NCI-H2196 (cell line): ENCODE data around the gene NUBP2.

Experiments
- DNase-seq: peaks from one replicate; lab custom pipeline; 2025; ENCODE audit not compliant: unreplicated experiment; lab: John Stamatoyannopoulos, UW

The NUBP2 gene

GRCh38 chr16:1781758-1782407, 877 bp upstream of the NUBP2 start:
- DNase-seq = no peak

DNA sequence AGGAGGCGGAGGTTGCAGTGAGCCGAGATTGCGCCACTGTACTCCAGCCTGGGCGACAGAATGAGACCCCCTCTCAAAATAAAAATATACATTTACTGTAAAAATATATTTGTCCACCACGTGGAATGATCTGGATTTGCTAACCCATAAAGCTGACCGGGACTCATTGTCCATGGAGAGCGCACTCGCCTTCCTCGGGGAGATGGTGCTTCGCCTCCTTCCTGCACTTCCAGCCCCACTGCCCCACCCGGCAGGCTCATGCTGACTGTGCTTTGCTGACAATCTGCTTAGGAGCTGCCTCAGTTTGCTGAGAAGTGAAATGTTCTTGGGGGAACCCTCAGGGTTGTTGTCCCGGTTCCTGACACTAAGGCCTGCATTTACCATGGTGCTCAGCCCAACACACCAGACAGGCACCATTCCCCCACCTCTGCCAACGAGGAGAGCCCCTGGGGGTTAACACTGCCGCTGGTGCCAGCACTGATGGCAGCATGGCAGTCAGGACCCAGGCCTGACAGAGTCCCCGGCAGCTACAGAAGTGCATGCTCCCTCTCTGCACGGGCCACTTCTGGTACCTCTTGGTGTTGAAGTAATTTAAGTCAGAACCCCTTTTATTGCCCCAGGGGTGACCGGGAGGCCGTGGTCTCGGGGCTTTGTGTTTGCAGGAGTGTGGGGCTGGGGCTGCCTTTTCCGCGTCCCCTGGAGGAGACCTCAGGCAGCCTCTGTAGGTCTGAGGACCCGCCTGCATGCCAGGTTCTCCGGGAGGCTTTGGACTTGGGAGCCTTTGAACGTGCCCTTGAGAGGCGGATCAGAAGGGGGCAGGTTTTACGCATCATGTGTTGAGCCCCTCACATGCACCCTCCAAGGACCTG, 2.5 kb downstream of the NUBP2 start:
- no peak for DNase-seq

- no peak for DNase-seq
Observed at GRCh38 chr16:1785846-1786170, 3.0 kb downstream of the NUBP2 start.

- DNase-seq = no peak
Observed at GRCh38 chr16:1786242-1787055, 3.7 kb downstream of the NUBP2 start.

GRCh38 chr16:1787056-1787321, 4.2 kb downstream of the NUBP2 start:
- DNase-seq = no peak

DNA sequence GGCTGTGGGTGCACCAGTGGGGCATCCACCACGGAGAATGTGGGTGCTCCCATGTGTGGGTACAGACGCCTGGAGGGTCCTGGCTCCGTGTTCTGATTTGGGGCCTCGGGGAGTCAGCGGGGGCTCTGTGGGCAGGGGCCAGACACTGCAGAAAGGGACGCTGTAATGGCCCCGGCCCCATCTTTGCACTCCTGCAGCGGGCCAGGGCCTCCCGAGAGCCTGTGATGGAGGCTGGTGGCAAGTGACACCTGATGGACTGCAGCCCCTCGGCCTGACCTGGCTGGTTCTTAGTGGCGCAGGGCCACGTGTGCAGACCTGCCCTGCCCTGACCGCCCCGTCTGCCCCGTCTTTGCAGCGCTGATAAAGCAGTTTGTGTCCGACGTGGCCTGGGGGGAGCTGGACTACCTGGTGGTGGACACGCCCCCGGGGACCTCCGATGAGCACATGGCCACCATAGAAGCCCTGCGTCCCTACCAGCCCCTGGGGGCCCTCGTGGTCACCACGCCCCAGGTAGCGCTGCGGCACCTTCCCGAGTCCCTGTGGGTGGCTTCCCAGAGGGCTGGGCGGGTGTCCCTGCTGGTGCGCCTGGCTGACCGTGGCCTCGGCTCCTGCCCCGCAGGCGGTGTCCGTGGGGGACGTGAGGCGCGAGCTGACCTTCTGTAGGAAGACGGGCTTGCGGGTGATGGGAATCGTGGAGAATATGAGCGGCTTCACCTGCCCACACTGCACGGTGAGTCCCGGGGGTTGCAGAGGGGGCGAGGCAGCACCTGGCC, 4.7 kb downstream of the NUBP2 start:
- DNase-seq = no peak

DNA sequence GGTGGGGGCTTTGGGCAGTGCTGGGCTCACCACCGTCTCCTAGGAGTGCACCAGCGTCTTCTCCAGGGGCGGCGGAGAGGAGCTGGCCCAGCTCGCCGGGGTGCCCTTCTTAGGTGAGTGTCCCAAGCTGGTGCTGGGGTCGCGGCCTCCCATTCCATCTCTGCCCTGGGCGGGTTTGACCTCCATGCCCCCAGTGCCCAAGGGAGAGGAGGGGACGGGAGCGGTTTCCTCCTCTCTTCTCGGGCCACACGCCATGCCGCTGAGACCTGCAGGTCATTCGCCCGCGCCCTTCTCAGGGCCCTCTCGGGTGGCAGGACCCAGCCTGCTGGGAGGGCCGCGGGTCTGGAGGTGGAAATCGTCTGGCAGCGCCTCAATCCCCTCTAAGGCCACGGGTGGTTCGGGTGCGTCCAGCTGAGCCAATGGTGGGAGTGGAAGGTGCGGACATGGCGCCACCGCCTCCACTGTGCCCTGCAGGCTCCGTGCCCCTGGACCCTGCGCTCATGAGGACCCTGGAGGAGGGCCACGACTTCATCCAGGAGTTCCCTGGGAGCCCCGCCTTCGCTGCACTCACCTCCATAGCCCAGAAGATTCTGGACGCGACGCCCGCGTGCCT, 5.4 kb downstream of the NUBP2 start:
- no peak for DNase-seq

GRCh38 chr16:1788708-1789100, 5.9 kb downstream of the NUBP2 start:
- DNase-seq = no peak

DNA sequence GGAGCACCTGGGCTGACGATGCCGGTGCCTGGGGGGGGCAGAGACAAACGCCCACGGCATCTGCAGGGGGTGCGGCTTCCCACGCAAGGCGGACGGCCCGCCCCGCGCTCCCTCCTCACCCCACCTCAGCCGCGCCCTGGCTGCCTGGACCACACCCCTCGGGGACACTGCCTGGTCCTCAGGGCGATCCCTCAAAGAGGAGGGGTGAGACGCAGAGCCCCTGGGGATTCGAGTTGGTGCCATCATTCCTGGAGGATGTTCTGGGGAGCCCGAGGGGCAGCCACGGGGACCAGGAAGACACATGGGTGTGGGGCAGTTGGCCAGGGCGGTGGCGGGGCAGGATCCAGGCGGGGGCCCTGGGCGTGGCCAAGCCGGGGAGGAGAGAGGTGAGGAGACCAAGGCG, 6.9 kb downstream of the NUBP2 start:
- DNase-seq = no peak

GRCh38 chr16:1790261-1790610, 7.5 kb downstream of the NUBP2 start:
- no peak for DNase-seq

DNA sequence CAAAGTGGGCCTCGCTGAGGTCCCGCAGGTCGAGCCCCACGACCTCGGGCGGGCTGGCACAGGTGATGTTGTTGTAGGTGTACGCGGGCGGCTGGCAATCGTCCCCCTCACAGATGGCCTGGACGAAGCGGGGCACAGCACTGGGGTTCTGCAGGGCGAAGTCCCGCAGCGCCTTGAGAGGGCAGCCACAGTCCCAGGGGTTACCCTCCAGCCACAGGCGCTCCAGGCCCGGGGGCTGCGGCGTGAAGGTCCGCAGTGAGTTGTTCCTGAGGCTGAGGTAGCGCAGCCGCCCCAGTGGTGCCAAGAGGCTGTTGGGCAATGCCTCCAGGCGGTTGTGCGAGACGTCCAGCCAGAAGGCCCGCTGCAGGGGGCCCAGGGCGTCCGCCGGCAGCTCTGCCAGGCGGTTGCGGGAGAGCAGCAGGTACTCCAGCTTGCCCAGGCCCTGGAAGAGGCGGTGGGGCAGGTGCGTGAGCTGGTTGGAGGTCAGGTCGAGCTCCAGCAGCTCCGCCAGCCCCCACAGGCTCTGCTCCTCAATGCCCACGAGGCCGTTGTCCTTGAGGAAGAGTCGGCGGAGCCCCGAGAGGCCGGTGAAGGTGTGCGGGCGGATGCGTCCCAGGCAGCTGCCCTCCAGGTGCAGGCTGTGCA, 8.0 kb downstream of the NUBP2 start:
- DNase-seq = no peak

DNA sequence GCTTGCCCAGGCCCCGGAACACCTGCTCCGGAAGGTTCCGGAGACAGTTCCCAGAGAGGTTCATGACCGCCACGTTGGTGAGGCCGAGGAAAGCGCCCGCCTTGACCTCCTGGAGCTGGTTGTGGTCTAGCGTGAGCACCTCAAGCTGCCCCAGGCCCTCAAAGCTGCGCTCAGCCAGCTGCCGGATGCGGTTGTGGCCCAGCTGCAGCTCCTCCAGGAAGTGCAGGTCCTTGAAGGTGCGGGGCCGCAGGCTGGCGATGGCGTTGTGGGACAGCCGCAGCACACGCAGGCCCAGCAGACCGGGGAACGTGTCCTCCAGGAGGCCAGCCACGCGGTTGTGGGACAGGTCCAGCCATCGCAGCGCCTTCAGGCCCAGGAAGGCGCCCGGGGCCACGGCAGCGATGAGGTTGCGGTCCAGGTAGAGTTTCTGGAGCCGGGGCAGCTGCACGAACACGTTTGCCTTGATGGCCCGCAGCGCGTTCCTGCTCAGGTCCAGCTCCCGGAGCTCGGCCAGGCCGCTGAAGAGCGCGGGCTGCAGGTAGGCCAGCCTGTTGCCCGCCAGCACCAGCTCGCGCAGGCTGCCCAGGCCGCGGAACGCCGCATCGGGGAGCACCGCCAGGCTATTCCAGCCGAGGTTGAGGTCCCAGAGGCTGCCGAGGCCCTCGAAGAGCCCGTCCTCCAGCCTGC, 8.6 kb downstream of the NUBP2 start:
- no peak for DNase-seq

DNA sequence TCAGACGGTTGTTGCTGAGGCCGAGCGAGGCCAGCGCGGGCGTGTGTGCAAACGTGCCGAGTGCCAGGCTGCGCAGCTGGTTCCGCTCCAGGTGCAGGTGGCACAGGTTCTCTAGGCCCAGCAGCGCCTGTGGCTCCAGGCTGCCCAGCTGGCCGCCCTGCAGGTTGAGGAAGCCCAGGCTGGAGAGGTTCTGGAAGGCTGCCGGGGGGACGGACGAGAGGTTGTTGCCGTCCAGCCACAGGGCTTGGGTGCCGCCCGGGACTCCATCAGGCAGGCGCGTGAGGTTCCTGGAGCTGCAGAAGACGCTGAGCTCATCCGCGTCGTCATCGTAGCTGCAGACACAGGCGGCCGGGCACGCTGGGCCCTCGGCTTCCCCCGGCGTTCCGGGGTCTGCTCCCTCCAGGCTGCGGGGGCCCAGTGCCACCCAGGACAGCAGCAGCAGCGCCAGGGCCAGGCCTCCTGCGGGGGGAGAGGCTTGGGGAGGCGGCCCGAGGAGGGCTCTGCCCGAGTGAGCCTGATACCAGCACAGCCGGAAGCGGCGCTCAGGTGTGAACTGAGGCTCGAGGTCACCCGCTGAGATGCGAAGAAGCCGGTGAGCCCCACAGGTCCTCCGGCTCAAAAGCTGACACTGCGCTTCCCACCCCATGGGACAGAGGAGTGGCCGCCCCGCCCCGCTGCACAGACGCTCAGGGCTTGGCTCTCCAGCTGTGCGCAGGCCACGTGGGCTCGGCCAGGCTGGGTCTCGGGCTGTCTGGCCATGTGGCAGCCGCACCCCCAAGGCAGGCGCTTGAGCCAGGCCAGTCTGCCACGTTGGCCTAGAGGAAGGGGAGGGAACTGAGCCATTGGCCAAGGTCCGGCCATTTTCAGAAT, 9.4 kb downstream of the NUBP2 start:
- no peak for DNase-seq

DNA sequence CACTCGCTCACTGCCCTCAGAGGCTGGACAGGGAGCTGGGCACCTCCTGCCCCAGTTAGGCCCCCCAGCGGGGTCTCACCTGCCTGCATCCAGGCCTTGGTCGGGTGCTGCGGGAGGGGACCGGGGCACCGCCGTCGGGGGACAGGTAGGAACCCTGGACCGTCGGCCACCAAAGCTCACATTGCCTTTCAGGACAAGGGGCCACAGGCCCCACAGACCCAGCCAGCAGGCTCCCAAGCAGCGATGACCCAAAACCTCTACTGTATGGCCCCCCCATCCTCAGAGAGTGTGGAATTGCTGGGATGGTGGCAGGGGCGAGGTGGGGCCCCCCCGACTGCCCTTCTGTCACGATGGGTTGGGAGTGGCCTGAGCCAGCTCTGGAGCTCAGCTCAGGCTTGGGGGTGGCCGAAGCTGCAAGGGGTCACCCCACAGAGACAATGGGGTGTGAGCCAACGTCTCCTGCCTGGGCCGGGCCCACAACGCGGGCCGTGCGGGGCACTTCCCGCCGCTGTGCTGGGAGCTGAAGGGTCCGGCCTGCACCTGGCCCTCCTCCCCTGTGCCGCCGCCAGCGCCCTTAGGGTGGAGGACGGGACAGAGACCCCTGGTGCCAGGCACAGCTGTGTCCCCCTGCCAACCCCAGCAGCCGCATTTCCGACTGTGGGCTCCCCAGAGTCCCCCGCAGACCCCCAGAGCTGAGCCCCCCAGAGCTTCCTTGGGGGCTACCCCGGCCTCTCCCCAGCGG, 10.2 kb downstream of the NUBP2 start:
- no peak for DNase-seq

DNA sequence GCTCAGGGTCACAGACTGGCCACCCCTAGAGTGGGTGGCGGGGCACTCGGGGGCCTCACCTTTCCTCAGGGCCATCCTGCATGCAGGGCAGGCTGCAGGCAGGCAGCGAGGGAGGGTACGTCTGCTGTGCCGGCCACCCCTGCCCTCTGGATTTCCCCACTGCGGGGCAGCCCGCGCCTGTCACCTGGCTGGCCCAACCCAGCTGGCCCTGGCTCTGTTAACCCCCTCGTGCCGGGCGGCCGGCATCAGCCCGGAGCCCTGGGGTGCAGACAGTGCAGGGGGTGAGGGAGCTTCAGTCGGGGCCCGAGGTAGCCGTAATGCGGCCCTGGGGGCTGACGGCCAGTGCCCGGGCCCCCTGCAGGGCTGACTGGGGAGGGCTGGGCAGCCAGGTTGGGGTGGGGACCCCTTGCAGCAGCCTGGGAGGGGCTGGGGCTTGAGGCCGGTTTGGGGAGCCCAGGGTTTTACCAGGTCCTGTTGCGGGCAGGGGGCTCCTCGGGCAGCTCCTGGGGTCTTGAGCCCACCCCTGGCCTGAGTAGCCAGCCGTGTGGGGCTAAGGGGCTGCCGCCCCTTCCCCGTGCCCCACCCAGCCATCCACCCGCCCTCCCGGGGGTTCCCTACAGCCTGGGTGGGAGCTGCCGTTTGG, 10.9 kb downstream of the NUBP2 start, which contains the start of gene IGFALS:
TSS of gene IGFALS (minus strand) at position 128 of the 643 bp plus-strand sequence. CDS start at position 75, 53 bp downstream.
- no peak for DNase-seq

GRCh38 chr16:1794221-1794871, 11.6 kb downstream of the NUBP2 start:
- DNase-seq = no peak
